Kidney epithelial cell (primary cell): Measurements from ENCODE around the gene HSPB9. TPM values are rescaled to one million over a fixed set of nuclear protein-coding genes. Genes with fewer than 3 reads are reported as not detected.
A peak's percentile ranks its signal among the peaks of the same experiment; 100 is the strongest.

ENCODE experiments used
- DNase-seq: peaks from one replicate; pipeline ENCODE4 v3.0.0-alpha.2; 2010; ENCODE audit warnings: low read depth
- H3K27me3 ChIP-seq: 2 replicates; pipeline ENCODE4 v1.6.0; 2011; ENCODE audit warnings: low read length; ENCODE audit not compliant: control insufficient read depth, insufficient read depth
- H3K36me3 ChIP-seq: 2 replicates; pipeline ENCODE4 v1.5.1; 2011; ENCODE audit warnings: low read length; ENCODE audit not compliant: control insufficient read depth, insufficient read depth
- H3K4me3 ChIP-seq: 2 replicates; pipeline ENCODE4 v1.5.1; 2011; ENCODE audit warnings: low read depth, mild to moderate bottlenecking, control low read depth, low read length
- CTCF ChIP-seq: IDR thresholded peaks from 2 replicates; pipeline ENCODE4 v1.5.1; 2011; ENCODE audit warnings: mild to moderate bottlenecking, moderate library complexity, low read length, control low read depth, inconsistent platforms; ENCODE audit not compliant: insufficient read depth, poor library complexity, severe bottlenecking
- total RNA-seq: library from RNA; depleted of rRNA; stranded (reverse); fragments of >200 nt; gene quantifications from 2 replicates; pipeline ENCODE4 v1.2.3, GENCODE V29; 2015

HSPB9 gene
- total RNA-seq, 1 donor from 2014 or later = not detected

GRCh38 chr17:42159796-42160530 is 37.4 kb downstream of the HSPB9 start:
- no peak overlapping the region for H3K4me3 ChIP-seq
- DNase-seq = no peak
- TF ChIP-seq CTCF = no peak
- H3K36me3 ChIP-seq = no peaks in the 10 kb centered on the region
- no peaks in the 10 kb centered on the region for H3K27me3 ChIP-seq

DNA sequence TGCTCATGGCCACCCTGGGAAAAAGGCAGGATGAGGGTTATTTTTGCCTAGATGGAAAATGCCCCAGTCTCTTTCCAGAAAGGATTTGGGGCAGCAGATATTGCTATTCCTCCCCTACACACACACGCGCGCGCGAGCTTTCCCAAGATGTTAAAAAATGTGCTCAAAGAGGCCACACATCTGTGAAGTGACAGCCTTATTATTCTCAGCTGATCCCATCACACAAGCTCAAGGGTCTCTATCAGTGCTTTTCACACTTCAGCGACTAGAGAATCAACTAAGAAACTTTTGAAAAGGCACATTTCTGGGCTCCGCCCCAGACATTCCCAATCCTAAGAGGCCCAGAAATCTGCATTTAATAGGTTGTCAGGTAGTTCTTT is 37.9 kb downstream of the HSPB9 start:
- no peaks in the 10 kb centered on the region for H3K27me3 ChIP-seq
- no peak for TF ChIP-seq CTCF
- no peak for DNase-seq
- no peaks in the 10 kb centered on the region for H3K36me3 ChIP-seq
- H3K4me3 ChIP-seq = no peak overlapping the region

GRCh38 chr17:42163113-42163512 is 40.5 kb downstream of the HSPB9 start:
- peak; percentile 47 for TF ChIP-seq CTCF
- Histone ChIP-seq H3K27me3 (no peaks in the 10 kb centered on the region), H3K4me3 (no peak overlapping the region), H3K36me3 (no peaks in the 10 kb centered on the region)
- DNase-seq = no peak

DNA sequence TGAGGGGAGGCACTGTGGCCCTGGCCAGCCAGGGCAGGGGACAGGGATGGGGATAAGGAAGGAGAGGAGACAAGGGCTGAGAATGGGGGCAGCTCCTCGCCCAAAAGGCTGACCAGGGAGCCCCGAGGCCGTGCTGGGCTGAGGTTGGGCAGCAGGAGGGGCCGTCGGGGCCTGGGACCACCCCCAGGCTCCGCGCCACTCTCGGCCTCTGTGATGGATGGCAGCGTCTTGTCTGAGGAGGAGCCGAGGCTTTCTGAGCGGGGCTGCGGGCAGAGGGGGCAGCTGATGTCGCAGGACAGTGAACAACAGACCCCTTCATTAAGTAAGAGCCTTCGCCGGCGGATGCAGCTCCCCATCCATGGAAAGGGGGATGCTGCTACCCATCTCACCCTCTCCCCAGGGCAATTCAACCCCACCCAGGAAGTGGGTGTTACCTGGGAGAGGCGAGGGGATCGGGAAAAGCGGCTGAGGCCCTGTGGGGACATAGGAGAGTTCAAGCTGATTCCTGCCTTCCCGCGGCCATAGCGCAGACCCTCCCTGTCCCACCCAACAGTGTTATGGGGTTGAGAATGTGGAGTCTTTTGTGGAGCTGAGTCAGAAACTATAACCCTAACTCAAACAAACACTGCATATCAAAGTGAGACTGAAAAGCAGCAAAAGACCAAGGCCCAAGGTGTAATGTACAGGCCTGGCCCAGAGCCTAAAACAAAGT is 41.2 kb downstream of the HSPB9 start:
- TF ChIP-seq CTCF = no peak
- Histone ChIP-seq H3K4me3 (no peak overlapping the region), H3K36me3 (no peaks in the 10 kb centered on the region)

GRCh38 chr17:42165751-42166150 is 43.1 kb downstream of the HSPB9 start:
- no peaks in the 10 kb centered on the region for H3K27me3 ChIP-seq
- no peaks in the 10 kb centered on the region for H3K36me3 ChIP-seq
- H3K4me3 ChIP-seq = no peak overlapping the region
- no peak for TF ChIP-seq CTCF
- no peak for DNase-seq

More for the DNA sequence above, 41.2 kb downstream of the HSPB9 start:
- H3K27me3 ChIP-seq = no peaks in the 10 kb centered on the region
- DNase-seq = no peak
